CD14-positive monocyte (primary cell): ENCODE measurements around the gene ROBO4. TPM values are rescaled to one million over a fixed set of nuclear protein-coding genes. Genes with fewer than 3 reads are reported as not detected.

ENCODE experiments used
- DNase-seq, 3 donors: peaks; one replicate each; pipeline ENCODE4 v3.0.0-alpha.2; 2011 to 2022
- H2AFZ ChIP-seq: 2 replicates; pipeline ENCODE4 v1.6.0; 2012; ENCODE audit warnings: mild to moderate bottlenecking, low read depth, low read length, inconsistent platforms; ENCODE audit not compliant: insufficient read depth, poor library complexity, severe bottlenecking
- H3K27ac ChIP-seq, 2 donors: 1 replicate in 1 of 2; 2 replicates in 1 of 2; pipeline ENCODE4 v1.5.1; 2012 to 2013; ENCODE audit warnings: low read length in 2 of 2, control low read depth in 1 of 2, inconsistent platforms in 1 of 2, low read depth in 1 of 2, mild to moderate bottlenecking in 1 of 2
- H3K27me3 ChIP-seq, 2 donors: one replicate each; pipeline versions ENCODE4 v1.6.0 to v1.6.1; 2011 to 2013; ENCODE audit warnings: low read length in 2 of 2; ENCODE audit not compliant: control insufficient read depth in 2 of 2, insufficient read depth in 2 of 2
- H3K36me3 ChIP-seq, 2 donors: replicated peaks in 1 of 2; 1 replicate in 1 of 2; 2 replicates in 1 of 2; pipeline versions ENCODE4 v1.5.1 to v1.6.1; 2012 to 2013; ENCODE audit warnings: low read length in 2 of 2, control low read depth in 1 of 2, inconsistent platforms in 1 of 2, mild to moderate bottlenecking in 1 of 2; ENCODE audit not compliant: insufficient read depth in 2 of 2, control insufficient read depth in 1 of 2
- H3K4me1 ChIP-seq, 2 donors: 1 replicate in 1 of 2; 2 replicates in 1 of 2; pipeline versions ENCODE4 v1.5.1 to v1.6.1; 2012 to 2013; ENCODE audit warnings: low read length in 2 of 2, control low read depth in 1 of 2, inconsistent platforms in 1 of 2, mild to moderate bottlenecking in 1 of 2, moderate library complexity in 1 of 2; ENCODE audit not compliant: insufficient read depth in 2 of 2, control insufficient read depth in 1 of 2
- H3K4me2 ChIP-seq: replicated peaks from 2 replicates; pipeline ENCODE3; 2012; ENCODE audit warnings: low read length, moderate library complexity, mild to moderate bottlenecking; ENCODE audit not compliant: poor library complexity, severe bottlenecking; ENCODE audit errors: extremely low read depth
- H3K4me3 ChIP-seq, 3 experiments: fragments of 200-600 bp in 1 of 3; sonication (generic) in 1 of 3; replicated peaks in 1 of 3; 1 replicate in 2 of 3; 2 replicates in 1 of 3; pipeline ENCODE4 v1.5.1; 2011 to 2013; ENCODE audit warnings: low read length in 3 of 3, mild to moderate bottlenecking in 3 of 3, control low read depth in 2 of 3, low read depth in 2 of 3, inconsistent platforms in 1 of 3, moderate library complexity in 1 of 3
- H3K79me2 ChIP-seq: 2 replicates; pipeline ENCODE4 v1.6.0; 2012; ENCODE audit warnings: mild to moderate bottlenecking, control low read depth, inconsistent platforms, low read length, moderate library complexity; ENCODE audit not compliant: insufficient read depth
- H3K9ac ChIP-seq: 2 replicates; pipeline ENCODE4 v1.6.0; 2017; ENCODE audit warnings: low read length, mild to moderate bottlenecking; ENCODE audit not compliant: insufficient read depth, poor library complexity, severe bottlenecking
- H3K9me3 ChIP-seq, 2 donors: replicated peaks in 1 of 2; 1 replicate in 1 of 2; 2 replicates in 1 of 2; pipeline versions ENCODE4 v1.5.1 to v1.6.1; 2012 to 2013; ENCODE audit warnings: low read length in 2 of 2, control low read depth in 1 of 2; ENCODE audit not compliant: control insufficient read depth in 1 of 2, insufficient read depth in 1 of 2
- H4K20me1 ChIP-seq: 2 replicates; pipeline ENCODE4 v1.6.0; 2012; ENCODE audit warnings: mild to moderate bottlenecking, low read length, control low read depth, moderate library complexity; ENCODE audit not compliant: insufficient read depth
- H3K27ac Mint-ChIP-seq, 7 donors: one replicate each; pipeline ENCODE4 v1.8.0; 2020; ENCODE audit warnings: mild to moderate bottlenecking in 7 of 7, mixed read lengths in 7 of 7, moderate library complexity in 6 of 7, inconsistent platforms in 2 of 7
- H3K27me3 Mint-ChIP-seq, 3 donors: one replicate each; pipeline ENCODE4 v1.8.0; 2021 to 2022; ENCODE audit warnings: low read depth in 3 of 3, mild to moderate bottlenecking in 3 of 3, mixed read lengths in 3 of 3, moderate library complexity in 3 of 3, inconsistent platforms in 1 of 3
- H3K36me3 Mint-ChIP-seq, 2 donors: one replicate each; pipeline ENCODE4 v1.8.0; 2020; ENCODE audit warnings: mixed read lengths in 2 of 2, inconsistent platforms in 1 of 2, mild to moderate bottlenecking in 1 of 2
- H3K4me1 Mint-ChIP-seq: one replicate; pipeline ENCODE4 v1.8.0; 2020; ENCODE audit warnings: mild to moderate bottlenecking, mixed read lengths
- H3K4me3 Mint-ChIP-seq, 2 donors: one replicate each; pipeline ENCODE4 v1.8.0; 2020; ENCODE audit warnings: mild to moderate bottlenecking in 2 of 2, mixed read lengths in 2 of 2, moderate library complexity in 1 of 2
- H3K9me3 Mint-ChIP-seq, 7 donors: one replicate each; pipeline ENCODE4 v1.8.0; 2020 to 2022; ENCODE audit warnings: mixed read lengths in 7 of 7, mild to moderate bottlenecking in 6 of 7, moderate library complexity in 6 of 7, inconsistent platforms in 2 of 7
- CTCF ChIP-seq: fragments of 200-600 bp; IDR thresholded peaks from one replicate; pipeline ENCODE4 v1.8.0; 2022; ENCODE audit warnings: antibody characterized with exemption, mild to moderate bottlenecking
- WGBS: methylation state at CpG from one replicate; pipeline ENCODE4 v1.1.5; 2013; ENCODE audit warnings: missing lambda C conversion rate; ENCODE audit not compliant: insufficient coverage; 5-methylcytosine and 5-hydroxymethylcytosine counted together
- intact Hi-C, 2 donors: fragments of 100-400 bp; cut with micrococcal nuclease; formaldehyde crosslinking; loops; one replicate each; pipeline versions ENCODE4 v1.15.0 to v1.15.1; 2023
- polyA plus RNA-seq, 3 donors: library from polyadenylated mRNA; depleted of rRNA in 1 of 3; unstranded in 2 of 3; stranded (reverse) in 1 of 3; fragments of 300-500 nt in 2 of 3; fragments of >200 nt in 1 of 3; fragmentation: Illumina TruSeq in 2 of 3; gene quantifications; 1 replicate in 2 of 3; 2 replicates in 1 of 3; pipeline ENCODE4 v1.2.3, GENCODE V29; 2012 to 2021

The ROBO4 gene
- polyA plus RNA-seq, 3 donors = 0.19 to 0.20 TPM; not detected in 1

GRCh38 chr11:124868331-124869274, 29.1 kb downstream of the ROBO4 start:
- no peak for DNase-seq
- H3K4me3 Mint-ChIP-seq = peak overlapping the region in 1 of 2 donors; percentile 89

More at GRCh38 chr11:124868331-124869274, 29.1 kb downstream of the ROBO4 start:
- peaks cover 0 to 6% of the 10 kb centered on the region in 2 donors for H3K36me3 Mint-ChIP-seq
- Histone ChIP-seq H3K4me1 (peaks cover 4 to 17% of the 10 kb centered on the region in 2 donors), H3K9me3 (peaks cover 0 to 47% of the 10 kb centered on the region in 2 donors), H3K9ac (no peak overlapping the region), H4K20me1 (no peaks in the 10 kb centered on the region), H3K79me2 (no peaks in the 10 kb centered on the region), H3K27me3 (peaks cover 75 to 100% of the 10 kb centered on the region in 2 donors), H2AFZ (no peak overlapping the region), H3K4me3 (no peak overlapping the region), H3K4me2 (no peak overlapping the region), H3K36me3 (no peaks in the 10 kb centered on the region), H3K27ac (no peak overlapping the region)
- peaks cover 31% of the 10 kb centered on the region for H3K4me1 Mint-ChIP-seq
- TF ChIP-seq CTCF = no peak
- H3K27ac Mint-ChIP-seq = no peak overlapping the region
- 9% methylated on average over 51 of the region's 63 CpGs for WGBS
- peaks cover 93 to 98% (median 96%) of the 10 kb centered on the region in 3 donors for H3K27me3 Mint-ChIP-seq
- intact Hi-C loops = no loop called here
- peaks cover 0 to 24% (median 4%) of the 10 kb centered on the region in 7 donors for H3K9me3 Mint-ChIP-seq
